GM12872 (cell line): ENCODE results near the gene NCL.

Experiments
- TF ChIP-seq, protein P1 (sequence below): IDR thresholded peaks from 3 replicates; pipeline ENCODE4 v1.5.1; 2011; ENCODE audit warnings: low read depth, mild to moderate bottlenecking, low read length, moderate library complexity; ENCODE audit not compliant: insufficient read depth

Gene NCL

GRCh38 chr2:231479455-231479854 is 15.2 kb upstream of the NCL start:
- TF ChIP-seq, protein P1, sequence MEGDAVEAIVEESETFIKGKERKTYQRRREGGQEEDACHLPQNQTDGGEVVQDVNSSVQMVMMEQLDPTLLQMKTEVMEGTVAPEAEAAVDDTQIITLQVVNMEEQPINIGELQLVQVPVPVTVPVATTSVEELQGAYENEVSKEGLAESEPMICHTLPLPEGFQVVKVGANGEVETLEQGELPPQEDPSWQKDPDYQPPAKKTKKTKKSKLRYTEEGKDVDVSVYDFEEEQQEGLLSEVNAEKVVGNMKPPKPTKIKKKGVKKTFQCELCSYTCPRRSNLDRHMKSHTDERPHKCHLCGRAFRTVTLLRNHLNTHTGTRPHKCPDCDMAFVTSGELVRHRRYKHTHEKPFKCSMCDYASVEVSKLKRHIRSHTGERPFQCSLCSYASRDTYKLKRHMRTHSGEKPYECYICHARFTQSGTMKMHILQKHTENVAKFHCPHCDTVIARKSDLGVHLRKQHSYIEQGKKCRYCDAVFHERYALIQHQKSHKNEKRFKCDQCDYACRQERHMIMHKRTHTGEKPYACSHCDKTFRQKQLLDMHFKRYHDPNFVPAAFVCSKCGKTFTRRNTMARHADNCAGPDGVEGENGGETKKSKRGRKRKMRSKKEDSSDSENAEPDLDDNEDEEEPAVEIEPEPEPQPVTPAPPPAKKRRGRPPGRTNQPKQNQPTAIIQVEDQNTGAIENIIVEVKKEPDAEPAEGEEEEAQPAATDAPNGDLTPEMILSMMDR, result no peak

- TF ChIP-seq, protein P1, result no peak
Observed at GRCh38 chr2:231476920-231477319, 12.6 kb upstream of the NCL start.

DNA sequence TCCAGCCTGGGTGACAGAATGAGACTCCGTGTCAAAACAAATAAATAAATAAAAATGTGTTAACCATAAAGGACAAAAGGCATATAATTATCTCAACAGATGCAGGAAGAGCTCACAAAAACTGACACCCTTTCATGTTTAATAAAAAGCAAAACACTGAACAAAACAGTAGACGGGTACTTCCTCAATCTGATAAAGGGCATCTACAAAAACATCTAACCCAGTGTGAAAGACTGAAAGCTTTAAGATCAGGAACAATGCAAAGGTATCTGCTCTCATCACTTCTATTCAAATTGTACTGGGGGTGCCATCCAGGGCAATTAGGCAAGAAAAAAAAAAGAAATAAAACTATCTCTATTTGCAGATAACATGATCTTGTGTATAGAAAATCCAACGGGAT is 11.7 kb upstream of the NCL start:
- TF ChIP-seq, protein P1, result no peak

- TF ChIP-seq, protein P1, result no peak
Observed at GRCh38 chr2:231472816-231473215, 8.5 kb upstream of the NCL start.

DNA sequence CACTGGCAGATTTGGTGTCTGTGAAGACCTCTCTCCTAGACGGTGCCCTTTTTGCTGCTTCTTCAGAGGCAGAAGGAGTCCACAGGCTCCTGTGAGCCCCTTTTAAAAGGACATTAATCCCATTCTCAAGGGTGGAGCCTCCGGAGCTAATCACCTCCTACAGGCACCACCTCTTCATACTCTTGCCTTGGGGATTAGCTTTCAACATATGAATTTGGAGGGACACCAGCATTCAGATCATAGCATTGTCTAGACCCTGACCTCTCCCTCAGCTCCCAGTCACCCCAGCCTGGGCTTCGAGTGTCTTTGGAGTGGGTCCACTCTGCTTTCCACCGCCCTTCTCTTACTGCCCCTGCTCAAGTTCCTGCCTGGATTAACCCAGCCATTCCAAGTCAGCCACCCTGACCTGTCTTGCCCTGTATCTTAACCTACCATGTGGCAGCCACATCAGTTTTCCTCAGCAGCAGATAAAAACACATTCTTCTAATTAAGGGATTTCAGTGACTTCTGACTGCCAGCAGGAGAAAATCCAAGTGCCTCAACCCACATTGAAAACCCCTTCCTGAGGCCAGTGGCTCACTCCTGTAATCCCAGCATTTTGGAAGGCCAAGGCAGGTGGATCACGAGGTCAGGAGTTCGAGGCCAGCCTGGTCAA is 6.1 kb upstream of the NCL start:
- TF ChIP-seq, protein P1, result no peak

DNA sequence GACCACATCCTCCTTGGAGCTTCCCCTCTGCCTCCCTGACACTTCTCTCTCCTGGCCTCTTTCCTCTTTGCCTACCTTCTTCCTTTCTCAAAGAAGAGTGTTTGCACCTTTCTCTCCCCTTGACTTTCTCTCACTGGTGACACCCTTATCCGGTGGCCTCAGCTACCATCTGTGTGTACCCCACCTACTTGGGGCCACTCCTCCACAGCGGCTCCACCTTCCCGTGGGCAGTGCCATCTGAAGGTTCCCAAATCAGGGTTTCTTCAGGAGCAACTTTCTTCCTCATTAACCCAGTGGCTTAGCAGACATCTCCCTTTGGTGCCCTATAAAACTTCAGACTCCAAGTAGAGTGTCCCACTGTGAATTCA is 5.3 kb upstream of the NCL start:
- TF ChIP-seq, protein P1, result no peak

GRCh38 chr2:231467613-231468530 is 3.6 kb upstream of the NCL start:
- TF ChIP-seq, protein P1, result no peak
